Occipital lobe (tissue), 2 donors: ENCODE data around the gene TMEM144. TPM values are rescaled to one million over a fixed set of nuclear protein-coding genes. Genes with fewer than 3 reads are reported as not detected.
"Not testable (repeated sequence)": the region's sequence is repeated elsewhere in the genome, so short reads cannot be mapped to it uniquely, and the experiment has no call there.

Source experiments
- DNase-seq: peaks from one replicate; lab custom pipeline; 2025; lab: John Stamatoyannopoulos, UW
- total RNA-seq: library from RNA; depleted of rRNA; stranded (reverse); fragments of >200 nt; gene quantifications from one replicate; pipeline ENCODE4 v1.2.3, GENCODE V29; 2014

Gene TMEM144
- total RNA-seq, 1 donor from 2014 or later, result 3.0 TPM

DNA sequence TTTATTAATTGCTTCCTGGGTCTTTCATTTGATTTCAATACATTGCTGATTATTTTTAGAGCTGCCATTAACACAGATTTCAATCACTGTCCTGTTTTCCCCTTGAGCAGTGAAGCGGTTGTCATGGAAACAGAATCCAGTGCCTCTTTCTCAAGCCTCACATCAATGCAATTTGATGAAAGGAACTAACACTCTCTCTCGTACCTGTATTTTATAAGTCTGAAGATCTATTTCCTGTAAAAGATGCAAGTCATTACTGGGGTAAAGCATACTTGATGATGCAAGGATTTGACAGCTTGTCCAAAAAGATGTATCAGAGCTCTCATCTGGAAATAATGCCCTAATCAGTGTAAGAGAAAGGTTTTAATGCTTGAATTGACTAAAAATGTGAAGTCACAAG lies 19.6 kb upstream of the TMEM144 start:
- DNase-seq, result no peak

GRCh38 chr4:158192439-158193158 lies 17.7 kb upstream of the TMEM144 start:
- no peak for DNase-seq

DNA sequence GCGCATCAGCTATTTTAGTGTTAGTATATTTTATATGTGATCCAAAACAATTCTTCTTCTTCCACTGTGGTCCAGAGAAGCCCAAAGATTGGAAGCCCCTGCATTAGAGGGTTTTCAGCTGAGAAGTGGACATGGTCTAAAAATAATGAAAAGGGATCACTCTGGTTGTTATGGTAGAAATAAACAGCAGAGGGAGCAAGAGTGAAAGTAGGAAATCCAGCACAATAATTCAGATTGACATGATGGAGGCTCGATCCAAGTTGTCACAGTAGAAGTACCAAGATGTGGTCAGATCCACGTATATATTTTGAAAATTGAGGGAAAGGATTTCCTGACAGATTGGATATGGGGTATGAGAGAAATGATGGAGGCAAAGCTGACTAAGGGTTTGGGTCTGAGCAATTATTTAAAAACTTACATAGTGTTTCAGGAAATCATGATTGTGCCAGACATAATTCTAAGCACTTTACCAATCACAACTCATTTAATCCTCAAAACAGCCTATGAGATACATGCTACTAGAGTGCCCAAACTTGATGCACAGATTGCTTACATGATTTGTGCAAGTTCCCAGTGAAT lies 17.0 kb upstream of the TMEM144 start:
- DNase-seq, result no peak

GRCh38 chr4:158195297-158195696 lies 15.0 kb upstream of the TMEM144 start:
- no peak for DNase-seq

DNA sequence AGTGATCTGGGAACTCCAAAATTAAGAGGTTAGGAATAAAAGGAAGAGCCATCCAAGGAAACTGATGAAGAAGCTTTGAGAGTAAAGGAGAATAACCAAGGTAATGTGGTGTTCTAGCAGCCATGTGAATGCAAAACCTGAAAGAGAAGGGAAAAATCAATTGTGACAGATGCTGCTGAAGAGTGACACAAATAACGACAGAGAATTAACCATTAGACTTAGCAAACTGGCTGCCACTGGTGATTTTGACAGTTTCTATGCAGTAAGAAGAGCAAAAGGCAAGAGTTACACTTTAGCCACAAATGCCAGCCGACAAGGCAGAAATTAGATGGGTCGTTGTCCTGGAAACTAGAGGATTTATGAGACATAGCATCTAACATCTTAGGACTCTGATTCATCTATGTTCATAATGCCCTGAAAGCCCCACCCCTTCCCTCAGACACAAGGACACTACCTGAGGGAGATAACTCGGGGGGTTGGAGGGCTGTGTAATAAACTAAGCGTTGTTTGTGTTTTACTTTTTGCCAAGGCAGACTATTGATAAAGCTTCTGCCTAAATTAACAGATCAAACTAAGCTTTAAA lies 13.0 kb upstream of the TMEM144 start:
- no peak for DNase-seq

DNA sequence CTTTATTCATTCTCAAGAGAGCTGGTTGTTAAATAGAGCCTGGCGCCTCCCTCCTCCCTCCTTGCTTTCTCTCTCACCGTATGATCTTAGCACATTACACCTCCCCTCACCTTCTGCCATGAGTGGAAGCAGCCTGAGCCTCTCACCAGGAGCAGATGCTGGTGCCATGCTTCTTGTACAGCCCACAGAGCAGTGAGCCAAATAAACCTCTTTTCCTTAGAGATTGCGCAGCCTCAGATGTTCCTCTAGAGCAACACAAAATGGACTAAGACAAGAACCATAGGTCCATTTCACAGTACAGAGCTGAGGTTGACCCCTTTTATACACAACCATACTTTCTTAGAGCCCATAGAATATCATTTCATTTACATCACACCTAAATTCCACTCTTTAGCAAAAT lies 10.1 kb upstream of the TMEM144 start:
- no peak for DNase-seq

GRCh38 chr4:158201322-158201721 lies 9.0 kb upstream of the TMEM144 start:
- no peak for DNase-seq

DNA sequence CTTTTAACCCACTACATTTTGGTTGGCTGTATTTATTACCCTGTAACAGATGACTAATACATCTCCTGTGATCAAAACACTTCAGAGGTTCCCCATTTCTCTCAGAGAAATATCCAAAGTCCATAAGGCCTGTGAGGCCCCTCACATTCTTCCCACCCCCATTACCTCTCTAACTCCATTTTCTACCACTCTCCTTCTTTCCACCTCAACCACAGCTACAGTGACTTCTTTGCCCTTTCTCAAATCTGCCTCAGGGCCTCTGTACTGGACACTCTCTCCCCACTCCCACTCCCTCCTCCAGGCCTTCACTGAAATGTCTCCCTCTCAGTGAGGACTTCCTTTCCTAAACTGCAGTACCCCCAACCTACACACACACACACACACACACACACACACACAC lies 8.4 kb upstream of the TMEM144 start:
- DNase-seq, result no peak

GRCh38 chr4:158202481-158202880 lies 7.8 kb upstream of the TMEM144 start:
- no peak for DNase-seq

- DNase-seq, result no peak
These were observed 6.8 kb upstream of the TMEM144 start for GRCh38 chr4:158203436-158203835.

- DNase-seq, result no peak
These were observed 6.4 kb upstream of the TMEM144 start for GRCh38 chr4:158203929-158204328.

- no peak for DNase-seq
These were observed 1.2 kb upstream of the TMEM144 start for GRCh38 chr4:158208963-158209640.

GRCh38 chr4:158211222-158211621 lies 936 bp downstream of the TMEM144 start:
- DNase-seq, result no peak

GRCh38 chr4:158213466-158213865 lies 3.2 kb downstream of the TMEM144 start:
- DNase-seq, result no peak

DNA sequence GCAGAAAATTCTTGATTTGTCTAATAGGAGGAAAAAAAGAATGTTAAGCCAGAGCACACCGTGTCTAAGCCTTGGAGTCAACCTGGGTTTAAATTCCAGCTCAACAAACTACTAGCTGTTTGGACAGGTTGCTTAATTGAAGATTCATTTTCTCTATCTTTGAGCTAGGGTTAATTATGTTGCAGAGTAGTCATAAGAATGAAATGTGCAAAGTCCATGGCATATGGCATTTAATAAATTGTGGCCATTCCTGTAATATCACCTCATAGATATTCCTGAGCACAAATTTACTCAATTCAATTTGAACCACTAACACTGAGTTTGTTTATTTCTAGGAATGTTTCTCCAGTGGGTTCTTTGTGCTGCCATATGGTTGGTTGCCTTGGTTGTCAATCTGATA lies 4.6 kb downstream of the TMEM144 start:
- DNase-seq, result no peak

- no peak for DNase-seq
These were observed 7.5 kb downstream of the TMEM144 start for GRCh38 chr4:158217763-158218162.

DNA sequence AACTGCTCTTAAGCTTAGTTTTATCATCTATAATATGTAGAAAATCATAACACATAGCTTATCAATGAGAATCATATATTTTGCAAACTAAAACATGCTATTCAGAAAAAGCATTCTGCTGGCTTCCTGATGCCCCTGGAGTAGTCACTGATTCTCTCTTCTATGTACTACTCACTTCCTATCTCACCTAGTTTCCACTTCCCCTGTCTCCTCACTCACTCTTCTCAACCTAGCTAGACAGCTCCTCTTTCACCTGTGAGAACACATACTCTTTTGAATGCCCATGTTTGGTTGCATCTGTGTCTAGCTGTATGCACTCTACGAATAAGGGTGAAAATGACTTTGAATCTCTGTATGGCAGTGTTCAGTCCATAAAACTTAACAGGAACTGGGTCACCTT lies 9.3 kb downstream of the TMEM144 start:
- DNase-seq, result no peak

- not testable (repeated sequence) for DNase-seq
These were observed 14.0 kb downstream of the TMEM144 start for GRCh38 chr4:158224318-158224717.

GRCh38 chr4:158224999-158225398 lies 14.7 kb downstream of the TMEM144 start:
- not testable (repeated sequence) for DNase-seq

- not testable (repeated sequence) for DNase-seq
These were observed 17.6 kb downstream of the TMEM144 start for GRCh38 chr4:158227880-158228279.

GRCh38 chr4:158228399-158228798 lies 18.1 kb downstream of the TMEM144 start:
- DNase-seq, result not testable (repeated sequence)

- DNase-seq, result no peak
These were observed 19.5 kb downstream of the TMEM144 start for GRCh38 chr4:158229768-158230167.
